HCT116 (cell line): ENCODE measurements around the gene ZNF691. TPM values are rescaled to one million over a fixed set of nuclear protein-coding genes. Genes with fewer than 3 reads are reported as not detected.
A peak's percentile ranks its signal among the peaks of the same experiment; 100 is the strongest.

Experiments used
- ATAC-seq: fragments of 200-7000 bp; cut with Tn5 transposase; 2 replicates; pipeline ENCODE4 v1.9.1; 2020; ENCODE audit warnings: mild to moderate bottlenecking, moderate library complexity
- BruUV-seq: library from RNA; stranded (reverse); fragments of 400-500 nt; replicated peaks from 2 replicates; lab custom pipeline; 2021; lab: Mats Ljungman, UMichigan
- CTCF ChIA-PET: fragments of 300-600 bp; sonication (Branson Sonifier 250); formaldehyde crosslinking; loops from one replicate; lab custom pipeline; 2021; ENCODE audit warnings: antibody characterized with exemption; lab: Charles Lee
- POLR2A ChIA-PET: fragments of 300-600, 350-600 bp; sonication (Branson Sonifier 250); formaldehyde crosslinking; loops from one replicate; lab custom pipeline; 2021; ENCODE audit warnings: antibody characterized with exemption; lab: Charles Lee
- RAD21 ChIA-PET, 2 experiments: fragments of 300-600 bp; sonication (Branson Sonifier 250); formaldehyde crosslinking; loops; one replicate each; lab custom pipeline; 2023; ENCODE audit warnings: low total read pairs in 2 of 2; ENCODE audit not compliant: uncharacterized antibody in 2 of 2, unreplicated experiment in 2 of 2, low non-redundant PET in 1 of 2; lab: Charles Lee
- DNase-seq: peaks from one replicate; pipeline ENCODE4 v3.0.0-alpha.2; 2010; ENCODE audit warnings: low read depth, low spot score
- H2AFZ ChIP-seq: fragments of 200-600 bp; shearing (Covaris generic), sonication (generic); 2 replicates; pipeline ENCODE4 v1.6.1; 2017; ENCODE audit warnings: low read depth, mixed run types, mixed read lengths, antibody characterized with exemption, low read length; ENCODE audit not compliant: poor library complexity, severe bottlenecking
- H3K27ac ChIP-seq: 2 replicates; pipeline ENCODE4 v1.5.1; 2012; ENCODE audit warnings: low read depth, low read length
- H3K27me3 ChIP-seq: fragments of 200-600 bp; sonication (generic); 2 replicates; pipeline ENCODE4 v1.6.1; 2016; ENCODE audit warnings: mixed run types, low read length, mixed read lengths; ENCODE audit not compliant: insufficient read depth
- H3K36me3 ChIP-seq, 2 experiments: fragments of 200-500 bp in 1 of 2; fragments of 200-600 bp in 1 of 2; sonication (Bioruptor generic) in 1 of 2; sonication (generic) in 1 of 2; 2 replicates each; pipeline versions ENCODE4 v1.5.1 to v1.6.1; 2014 to 2016; ENCODE audit warnings: low read length in 2 of 2, inconsistent platforms in 1 of 2, mixed read lengths in 1 of 2, mixed run types in 1 of 2; ENCODE audit not compliant: insufficient read depth in 2 of 2, control insufficient read depth in 1 of 2
- H3K4me1 ChIP-seq, 2 experiments: fragments of 200-600 bp in 1 of 2; sonication (generic) in 1 of 2; 2 replicates each; pipeline versions ENCODE4 v1.5.1 to v1.6.1; 2012 to 2017; ENCODE audit warnings: low read length in 2 of 2, inconsistent platforms in 1 of 2, mild to moderate bottlenecking in 1 of 2, mixed read lengths in 1 of 2, mixed run types in 1 of 2, moderate library complexity in 1 of 2; ENCODE audit not compliant: insufficient read depth in 2 of 2, control insufficient read depth in 1 of 2
- H3K4me2 ChIP-seq: fragments of 200-600 bp; sonication (generic); 2 replicates; pipeline ENCODE4 v1.6.1; 2017; ENCODE audit warnings: mixed run types, low read length, mixed read lengths
- H3K4me3 ChIP-seq, 2 experiments: fragments of 200-600 bp in 1 of 2; sonication (generic) in 1 of 2; replicated peaks in 1 of 2; 2 replicates each; pipeline ENCODE4 v1.5.1; 2011 to 2016; ENCODE audit warnings: low read length in 2 of 2, control low read depth in 1 of 2, low read depth in 1 of 2, mild to moderate bottlenecking in 1 of 2, mixed read lengths in 1 of 2, mixed run types in 1 of 2
- H3K79me2 ChIP-seq: fragments of 200-600 bp; sonication (generic); 2 replicates; pipeline ENCODE4 v1.6.1; 2017; ENCODE audit warnings: mild to moderate bottlenecking, mixed run types, low read length, moderate library complexity, mixed read lengths; ENCODE audit not compliant: insufficient read depth
- H3K9ac ChIP-seq: fragments of 200-600 bp; sonication (generic); 2 replicates; pipeline ENCODE4 v1.6.1; 2016; ENCODE audit warnings: low read length, mixed read lengths
- H3K9me2 ChIP-seq: fragments of 200-600 bp; sonication (generic), shearing (Covaris generic); 2 replicates; pipeline ENCODE4 v1.6.1; 2017; ENCODE audit warnings: mixed run types, mild to moderate bottlenecking, moderate library complexity; ENCODE audit not compliant: insufficient read depth
- H3K9me3 ChIP-seq, 2 experiments: fragments of 200-500 bp in 1 of 2; fragments of 200-600 bp in 1 of 2; sonication (Bioruptor generic) in 1 of 2; sonication (generic) in 1 of 2; 2 replicates each; pipeline ENCODE4 v1.6.1; 2014 to 2017; ENCODE audit warnings: low read length in 2 of 2, mixed read lengths in 2 of 2, inconsistent platforms in 1 of 2, low read depth in 1 of 2, mild to moderate bottlenecking in 1 of 2, mixed run types in 1 of 2, moderate library complexity in 1 of 2; ENCODE audit not compliant: control insufficient read depth in 1 of 2, insufficient read depth in 1 of 2
- H4K20me1 ChIP-seq: fragments of 200-600 bp; sonication (generic), shearing (Covaris generic); 2 replicates; pipeline ENCODE4 v1.6.1; 2017; ENCODE audit warnings: mixed run types, mild to moderate bottlenecking, moderate library complexity; ENCODE audit not compliant: insufficient read depth
- CBX3 ChIP-seq: IDR thresholded peaks from 2 replicates; pipeline ENCODE4 v1.6.1; 2012; ENCODE audit warnings: low read depth
- CEBPB ChIP-seq: IDR thresholded peaks from 2 replicates; pipeline ENCODE4 v1.6.1; 2012; ENCODE audit warnings: low read depth
- CTCF ChIP-seq, 3 experiments: fragments of 200-600 bp in 1 of 3; sonication (generic) in 1 of 3; IDR thresholded peaks in 2 of 3; conservative IDR thresholded peaks in 1 of 3; 2 replicates each; pipeline ENCODE4 v1.5.1; 2012 to 2017; ENCODE audit warnings: low read depth in 2 of 3, low read length in 2 of 3, antibody characterized with exemption in 1 of 3, borderline replicate concordance in 1 of 3, control low read depth in 1 of 3, mild to moderate bottlenecking in 1 of 3, mixed read lengths in 1 of 3, mixed run types in 1 of 3, moderate library complexity in 1 of 3; ENCODE audit not compliant: insufficient read depth in 1 of 3
- JUND ChIP-seq: IDR thresholded peaks from 2 replicates; pipeline ENCODE4 v1.6.1; 2012
- POLR2AphosphoS5 ChIP-seq: IDR thresholded peaks from 2 replicates; pipeline ENCODE4 v1.6.1; 2011; ENCODE audit warnings: mild to moderate bottlenecking, low read depth, low read length, moderate library complexity
- REST ChIP-seq: IDR thresholded peaks from 2 replicates; pipeline ENCODE4 v1.6.1; 2012; ENCODE audit warnings: low read depth
- SP1 ChIP-seq: IDR thresholded peaks from 2 replicates; pipeline ENCODE4 v1.6.1; 2012; ENCODE audit warnings: low read depth
- SRF ChIP-seq: IDR thresholded peaks from 2 replicates; pipeline ENCODE4 v1.6.1; 2012; ENCODE audit warnings: low read depth
- YY1 ChIP-seq: IDR thresholded peaks from 2 replicates; pipeline ENCODE4 v1.6.1; 2011; ENCODE audit warnings: low read length, low read depth, moderate library complexity, mild to moderate bottlenecking; ENCODE audit not compliant: insufficient replicate concordance; ENCODE audit errors: extremely low read depth
- intact Hi-C: fragments of 100-400 bp; cut with micrococcal nuclease; formaldehyde crosslinking; loops from 2 replicates; pipeline ENCODE4 v1.10.0; 2022
- total RNA-seq: library from RNA; stranded (reverse); gene quantifications from one replicate; pipeline ENCODE4 v1.2.1, GENCODE V29; 2021; ENCODE audit not compliant: unreplicated experiment

ZNF691 gene
- total RNA-seq, 1 experiment from 2014 or later: 11.1 TPM

DNA sequence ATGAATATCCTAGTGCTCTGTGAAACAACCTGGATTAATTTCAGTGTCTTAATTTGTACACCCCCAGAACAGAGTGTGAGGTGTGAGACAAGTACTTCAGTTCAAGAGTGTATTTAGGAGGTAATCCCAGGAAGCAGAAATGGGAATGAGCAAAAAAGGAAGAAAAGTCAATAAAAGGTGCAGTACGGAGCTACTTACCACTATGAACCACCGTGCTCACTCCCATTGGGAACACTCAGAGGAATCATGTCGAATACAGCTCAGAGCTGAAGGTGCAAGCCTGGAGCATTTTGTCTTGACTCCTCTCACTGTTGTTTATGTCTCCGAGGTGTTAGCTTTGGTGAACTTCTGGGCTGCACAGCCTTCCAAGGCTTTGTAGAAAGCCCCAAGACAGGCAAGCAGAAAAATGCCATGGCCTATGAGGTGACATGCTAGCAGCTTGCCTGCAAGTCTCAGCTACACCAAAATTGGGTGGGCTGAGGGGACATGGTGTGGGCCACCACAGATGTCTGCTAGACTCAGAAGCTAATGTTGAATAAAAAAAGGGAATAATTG, 21.9 kb upstream of the ZNF691 start:
- H3K9ac ChIP-seq: peak overlapping the region; percentile 28
- H3K4me2 ChIP-seq: peak overlapping the region; percentile 55
- DNase-seq: no peak
- H3K9me3 ChIP-seq: no peaks in the 10 kb centered on the region
- CTCF ChIA-PET: interaction anchor here (1.3 kb wide), 1 partner anchor 249 kb away, joined by 3 read pairs; no protein-coding TSS in a partner anchor
- BruUV-seq: no TSS peak
- H3K36me3 ChIP-seq: no peaks in the 10 kb centered on the region
- no peak overlapping the region for H3K4me3 ChIP-seq
- intact Hi-C loops: no loop called here
- no peak overlapping the region for H3K27ac ChIP-seq
- no peaks in the 10 kb centered on the region for H3K27me3 ChIP-seq
- peak; percentile 65 for ATAC-seq
- H3K4me1 ChIP-seq: peaks cover 20 to 33% of the 10 kb centered on the region in 2 experiments
- RAD21 ChIA-PET: no interaction called here
- TF ChIP-seq CBX3: no peak
- no peak for TF ChIP-seq CEBPB
- no peak for TF ChIP-seq CTCF (IDR thresholded peaks at IDR 0.05 in 2 of 3, conservative IDR thresholded peaks at IDR 0.05 in 1 of 3; ENCODE audit: borderline replicate concordance in 1 of 3, insufficient read depth in 1 of 3, low read depth in 2 of 3, low read length in 2 of 3)
- TF ChIP-seq SRF: no peak
- no peak for TF ChIP-seq YY1
- no peak for TF ChIP-seq REST
- TF ChIP-seq SP1: no peak
- no peak for TF ChIP-seq POLR2AphosphoS5
- no peak for TF ChIP-seq JUND
- H4K20me1 ChIP-seq: no peaks in the 10 kb centered on the region
- POLR2A ChIA-PET: interaction anchor here (1.1 kb wide), 1 partner anchor 22 kb away, joined by 3 read pairs; the partner anchor contains the start of gene ZNF691
- no peak overlapping the region for H2AFZ ChIP-seq
- H3K9me2 ChIP-seq: no peaks in the 10 kb centered on the region
- H3K79me2 ChIP-seq: no peaks in the 10 kb centered on the region
